ENCODE measurements around the gene TDG.
"Not testable (repeated sequence)": the region's sequence is repeated elsewhere in the genome, so short reads cannot be mapped to it uniquely, and the experiment has no call there.

Gene TDG

GRCh38 chr12:103960616-103961227 lies 5.0 kb upstream of the TDG start:
- DNase-seq (ENCODE audit: low read depth), result no peak

GRCh38 chr12:103962493-103962892 lies 3.2 kb upstream of the TDG start:
- DNase-seq (ENCODE audit: low read depth), result no peak

- DNase-seq (ENCODE audit: low read depth), result no peak
Measured at GRCh38 chr12:103964805-103965204, 867 bp upstream of the TDG start.

- DNase-seq (ENCODE audit: low read depth), result no peak
Measured at GRCh38 chr12:103965255-103965589, 450 bp upstream of the TDG start.

- DNase-seq (ENCODE audit: low read depth), result no peak
Measured at GRCh38 chr12:103966736-103967135, 1.1 kb downstream of the TDG start.

GRCh38 chr12:103969391-103969790 lies 3.7 kb downstream of the TDG start:
- DNase-seq (ENCODE audit: low read depth), result no peak

- DNase-seq (ENCODE audit: low read depth), result no peak
Measured at GRCh38 chr12:103973909-103974308, 8.2 kb downstream of the TDG start.

- DNase-seq (ENCODE audit: low read depth), result no peak
Measured at GRCh38 chr12:103975368-103975767, 9.7 kb downstream of the TDG start.

GRCh38 chr12:103978384-103978982 lies 12.8 kb downstream of the TDG start:
- DNase-seq (ENCODE audit: low read depth), result no peak

GRCh38 chr12:103986829-103987228 lies 21.2 kb downstream of the TDG start:
- DNase-seq (ENCODE audit: low read depth), result peak; percentile 57

- DNase-seq (ENCODE audit: low read depth), result no peak
Measured at GRCh38 chr12:103994235-103994634, 28.6 kb downstream of the TDG start.

- no peak for DNase-seq (ENCODE audit: low read depth)
Measured at GRCh38 chr12:103996595-103996994, 30.9 kb downstream of the TDG start.

- no peak for DNase-seq (ENCODE audit: low read depth)
Measured at GRCh38 chr12:103997286-103997900, 31.7 kb downstream of the TDG start.

GRCh38 chr12:103998976-103999375 lies 33.3 kb downstream of the TDG start:
- DNase-seq (ENCODE audit: low read depth), result no peak

- no peak for DNase-seq (ENCODE audit: low read depth)
Measured at GRCh38 chr12:104000807-104001434, 35.2 kb downstream of the TDG start.

GRCh38 chr12:104002686-104003085 lies 37.0 kb downstream of the TDG start:
- no peak for DNase-seq (ENCODE audit: low read depth)

- DNase-seq (ENCODE audit: low read depth), result no peak
Measured at GRCh38 chr12:104003596-104003995, 37.9 kb downstream of the TDG start.

GRCh38 chr12:104006929-104007328 lies 41.3 kb downstream of the TDG start:
- DNase-seq (ENCODE audit: low read depth), result no peak

- no peak for DNase-seq (ENCODE audit: low read depth)
Measured at GRCh38 chr12:104010121-104010520, 44.4 kb downstream of the TDG start.

GRCh38 chr12:104010606-104011169 lies 45.0 kb downstream of the TDG start:
- no peak for DNase-seq (ENCODE audit: low read depth)

- peak; percentile 84 for DNase-seq (ENCODE audit: low read depth)
Measured at GRCh38 chr12:104011253-104011652, 45.6 kb downstream of the TDG start.

GRCh38 chr12:104012331-104012730 lies 46.7 kb downstream of the TDG start:
- DNase-seq (ENCODE audit: low read depth), result no peak

- not testable (repeated sequence) for DNase-seq (ENCODE audit: low read depth)
Measured at GRCh38 chr12:104021862-104022261, 56.2 kb downstream of the TDG start.

All from stromal cell of bone marrow (primary cell).